ENCODE results near the gene TP53I13.

The TP53I13 gene

GRCh38 chr17:29620779-29621500, 52.4 kb downstream of the TP53I13 start:
- Mint-ChIP-seq H3K4me3 (peak overlapping the region; percentile 75), H3K36me3 (ENCODE audit: low read depth) (peaks cover 6% of the 10 kb centered on the region), H3K27me3 (ENCODE audit: low read depth) (peaks cover 16% of the 10 kb centered on the region), H3K9me3 (no peaks in the 10 kb centered on the region), H3K27ac (no peak overlapping the region), H3K4me1 (ENCODE audit: low read depth) (peaks cover 35% of the 10 kb centered on the region)

GRCh38 chr17:29621751-29622194, 53.3 kb downstream of the TP53I13 start:
- peak overlapping the region; percentile 75 for H3K4me3 Mint-ChIP-seq
- no peak overlapping the region for H3K27ac Mint-ChIP-seq
- peaks cover 15% of the 10 kb centered on the region for H3K27me3 Mint-ChIP-seq (ENCODE audit: low read depth)
- no peaks in the 10 kb centered on the region for H3K9me3 Mint-ChIP-seq
- peaks cover 7% of the 10 kb centered on the region for H3K36me3 Mint-ChIP-seq (ENCODE audit: low read depth)
- H3K4me1 Mint-ChIP-seq (ENCODE audit: low read depth), result peaks cover 34% of the 10 kb centered on the region

Data from T-helper 1 cell treated with Interleukin-12 subunit alpha and Interleukin-12 subunit beta and Interleukin-4 antibody, amounts not matched to agents 30 μg/mL and 1 μg/mL, for 36 hours (primary cell).